Astrocyte of the spinal cord (primary cell): Measurements from ENCODE around the gene PIEZO2.
"Not testable (repeated sequence)": the region's sequence is repeated elsewhere in the genome, so short reads cannot be mapped to it uniquely, and the experiment has no call there.

Experiments
- DNase-seq: peaks from one replicate; pipeline ENCODE4 v3.0.0; 2011; ENCODE audit warnings: low read depth, low spot score
- H3K4me3 ChIP-seq: 2 replicates; pipeline ENCODE4 v1.5.1; 2011; ENCODE audit warnings: low read depth, mild to moderate bottlenecking, low read length, moderate library complexity
- in situ Hi-C: cut with HindIII; loops from 2 replicates; pipeline ENCODE4 v1.10.0; 2017; ENCODE audit warnings: low sequenced_read_pairs
- TF ChIP-seq, protein P1 (sequence below): IDR thresholded peaks from 2 replicates; pipeline ENCODE4 v1.5.1; 2012; ENCODE audit warnings: low read depth, mild to moderate bottlenecking, low read length, inconsistent platforms

PIEZO2 gene

GRCh38 chr18:10936176-10937053, 213.0 kb downstream of the PIEZO2 start:
- H3K4me3 ChIP-seq: no peak overlapping the region
- DNase-seq: no peak
- TF ChIP-seq, protein P1, sequence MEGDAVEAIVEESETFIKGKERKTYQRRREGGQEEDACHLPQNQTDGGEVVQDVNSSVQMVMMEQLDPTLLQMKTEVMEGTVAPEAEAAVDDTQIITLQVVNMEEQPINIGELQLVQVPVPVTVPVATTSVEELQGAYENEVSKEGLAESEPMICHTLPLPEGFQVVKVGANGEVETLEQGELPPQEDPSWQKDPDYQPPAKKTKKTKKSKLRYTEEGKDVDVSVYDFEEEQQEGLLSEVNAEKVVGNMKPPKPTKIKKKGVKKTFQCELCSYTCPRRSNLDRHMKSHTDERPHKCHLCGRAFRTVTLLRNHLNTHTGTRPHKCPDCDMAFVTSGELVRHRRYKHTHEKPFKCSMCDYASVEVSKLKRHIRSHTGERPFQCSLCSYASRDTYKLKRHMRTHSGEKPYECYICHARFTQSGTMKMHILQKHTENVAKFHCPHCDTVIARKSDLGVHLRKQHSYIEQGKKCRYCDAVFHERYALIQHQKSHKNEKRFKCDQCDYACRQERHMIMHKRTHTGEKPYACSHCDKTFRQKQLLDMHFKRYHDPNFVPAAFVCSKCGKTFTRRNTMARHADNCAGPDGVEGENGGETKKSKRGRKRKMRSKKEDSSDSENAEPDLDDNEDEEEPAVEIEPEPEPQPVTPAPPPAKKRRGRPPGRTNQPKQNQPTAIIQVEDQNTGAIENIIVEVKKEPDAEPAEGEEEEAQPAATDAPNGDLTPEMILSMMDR: no peak
- in situ Hi-C loops: no loop called here

DNA sequence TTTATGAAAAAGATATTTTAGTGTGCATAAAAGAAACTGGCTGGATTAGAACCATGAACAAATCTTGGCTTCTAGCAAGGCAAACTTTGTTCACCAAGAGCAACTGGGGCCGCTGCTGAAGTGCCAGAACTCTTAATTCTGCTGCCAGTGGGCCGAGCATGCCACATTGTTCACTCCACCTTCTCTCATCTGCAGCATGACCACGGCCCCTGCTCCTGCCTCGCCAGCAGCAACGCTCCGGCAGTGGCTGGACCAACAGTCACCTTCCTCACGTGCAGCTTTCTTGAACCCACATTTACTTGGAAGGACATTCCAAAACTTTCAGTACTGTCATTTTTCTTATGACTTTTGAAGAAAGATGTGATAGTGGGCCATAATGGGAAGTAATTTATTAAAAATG, 213.8 kb downstream of the PIEZO2 start:
- no peak for DNase-seq
- in situ Hi-C loops: no loop called here
- TF ChIP-seq, protein P1: no peak
- H3K4me3 ChIP-seq: no peak overlapping the region

DNA sequence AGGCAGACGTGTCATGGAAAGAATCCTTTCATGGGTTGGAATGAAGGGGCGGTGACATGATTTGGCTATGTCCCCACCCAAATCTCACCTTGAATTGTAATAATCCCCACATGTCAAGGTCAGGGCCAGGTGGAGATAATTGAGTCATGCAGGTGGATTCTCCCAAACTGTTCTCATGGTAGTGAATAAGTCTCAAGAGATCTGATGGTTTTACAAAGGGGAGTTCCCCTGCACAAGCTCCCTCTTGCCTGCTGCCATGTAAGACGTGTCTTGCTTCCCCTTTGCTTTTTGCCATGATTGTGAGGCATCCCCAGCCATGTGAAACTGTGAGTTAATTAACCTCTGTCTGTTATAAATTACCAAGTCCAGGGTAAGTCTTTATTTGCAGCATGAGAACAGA, 215.7 kb downstream of the PIEZO2 start:
- H3K4me3 ChIP-seq, in situ Hi-C loops, DNase-seq: not testable (repeated sequence)

DNA sequence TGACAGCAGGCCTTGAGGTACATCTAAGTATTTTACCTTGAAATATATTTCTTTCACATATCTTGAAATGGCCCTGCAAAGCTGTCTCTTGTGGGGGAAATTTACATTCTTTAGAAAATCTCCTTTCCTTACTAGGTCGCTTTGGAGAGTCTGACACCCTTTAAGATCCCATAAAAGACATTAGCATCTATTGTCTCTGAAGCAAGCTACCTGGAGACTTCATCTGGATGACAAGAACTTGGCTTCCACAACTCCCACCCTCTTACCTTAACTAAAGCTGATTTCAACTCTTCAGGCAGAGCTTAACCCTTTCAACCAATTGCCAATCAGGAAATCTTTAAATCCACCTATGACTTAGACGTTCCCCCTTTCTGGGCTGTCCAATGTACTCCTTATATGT, 219.3 kb downstream of the PIEZO2 start:
- in situ Hi-C loops: no loop called here

DNA sequence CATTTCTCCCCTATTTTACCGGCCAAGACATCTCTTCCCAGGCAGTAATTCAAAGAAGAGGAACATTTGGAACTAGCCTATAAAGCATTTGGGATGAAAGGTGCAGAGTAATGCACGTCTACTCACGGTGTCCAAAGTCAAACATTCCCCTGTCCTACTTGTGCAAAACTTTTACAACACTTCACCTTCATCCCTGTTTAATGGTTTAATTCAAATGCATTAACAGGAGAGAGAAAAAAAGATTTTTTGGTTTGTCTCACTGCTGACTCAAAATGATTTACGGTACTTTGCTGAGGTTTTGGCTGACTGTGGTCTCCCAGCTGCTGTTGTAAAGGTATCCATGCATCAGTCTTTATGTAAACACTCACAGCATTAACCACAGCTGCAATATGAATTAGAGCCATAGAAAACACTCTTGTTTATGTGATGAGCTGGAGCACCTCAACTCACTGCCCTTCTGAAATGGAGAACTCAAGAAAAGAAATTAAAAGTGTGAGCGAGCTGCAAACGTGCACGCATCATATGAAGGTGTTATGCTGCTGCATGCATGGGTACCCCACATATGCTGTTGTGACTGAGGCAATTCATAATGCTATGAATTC, 220.5 kb downstream of the PIEZO2 start:
- no peak overlapping the region for H3K4me3 ChIP-seq
- in situ Hi-C loops: no loop called here
- TF ChIP-seq, protein P1: no peak
- DNase-seq: peak; percentile 86

More for the DNA sequence above, 219.3 kb downstream of the PIEZO2 start:
- TF ChIP-seq, protein P1: no peak
- no peak for DNase-seq
- H3K4me3 ChIP-seq: no peak overlapping the region

DNA sequence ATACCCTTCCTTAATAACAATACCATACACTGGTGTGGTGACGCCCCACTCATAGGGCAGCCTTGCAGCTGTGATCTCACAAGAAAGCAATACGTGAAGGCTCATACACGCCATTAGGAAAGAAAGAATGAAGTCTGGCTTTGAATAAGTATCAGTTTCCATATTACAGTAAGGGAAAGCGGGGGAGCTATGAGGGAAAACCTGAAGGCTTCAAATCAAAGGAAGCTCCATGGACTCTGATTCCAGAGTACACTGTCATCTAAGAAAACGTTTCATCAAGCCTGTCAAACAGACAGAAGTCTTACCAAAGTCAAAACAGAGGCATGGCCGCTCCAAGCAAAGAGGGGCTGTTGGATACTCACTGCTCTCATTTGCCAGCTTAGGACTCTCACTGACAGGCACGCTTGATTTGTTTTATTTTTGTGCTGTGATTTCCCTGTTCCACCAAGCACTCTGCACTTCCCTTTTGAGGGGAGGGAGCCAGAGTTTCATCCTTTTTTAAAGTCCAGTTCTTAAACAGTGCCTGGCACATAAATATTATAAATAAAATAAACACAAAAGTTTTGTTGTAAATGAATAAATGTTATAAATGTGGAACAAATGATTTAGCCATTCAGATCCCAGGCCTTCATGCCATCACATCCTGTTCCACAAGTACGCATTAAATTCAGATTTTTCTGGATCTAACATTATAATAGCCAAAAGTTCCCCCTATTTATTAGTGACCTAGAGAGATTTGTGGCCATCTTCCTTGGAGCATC, 221.2 kb downstream of the PIEZO2 start:
- DNase-seq: peak; percentile 26
- H3K4me3 ChIP-seq: no peak overlapping the region
- TF ChIP-seq, protein P1: no peak
- in situ Hi-C loops: no loop called here
